ENCODE results near the gene ZNF285. TPM values are rescaled to one million over a fixed set of nuclear protein-coding genes. Genes with fewer than 3 reads are reported as not detected.
"Not testable (repeated sequence)": the region's sequence is repeated elsewhere in the genome, so short reads cannot be mapped to it uniquely, and the experiment has no call there.

The ZNF285 gene
- total RNA-seq, 2 donors from 2014 or later, result 0.20 to 1.5 TPM

GRCh38 chr19:44344255-44344654 is 57.2 kb downstream of the ZNF285 start:
- no peak overlapping the region for H3K4me3 Mint-ChIP-seq

GRCh38 chr19:44341794-44342193 is 59.6 kb downstream of the ZNF285 start:
- ATAC-seq, result no peak

More at GRCh38 chr19:44344255-44344654, 57.2 kb downstream of the ZNF285 start:
- ATAC-seq, result no peak
- Mint-ChIP-seq H3K4me1 (ENCODE audit: low read depth in 2 of 2) (no peaks in the 10 kb centered on the region), H3K27me3 (no peaks in the 10 kb centered on the region), H3K9me3 (peaks cover 10% of the 10 kb centered on the region), H3K27ac (no peak overlapping the region), H3K36me3 (peaks cover 5% of the 10 kb centered on the region)
- no peak for DNase-seq (ENCODE audit: low spot score)

GRCh38 chr19:44334639-44335038 is 66.8 kb downstream of the ZNF285 start:
- Mint-ChIP-seq H3K36me3 (peaks cover 42% of the 10 kb centered on the region), H3K9me3 (peaks cover 21% of the 10 kb centered on the region)
- not testable (repeated sequence) for H3K27ac Mint-ChIP-seq; ATAC-seq; DNase-seq (ENCODE audit: low spot score); H3K27me3 Mint-ChIP-seq; H3K4me3 Mint-ChIP-seq; H3K4me1 Mint-ChIP-seq (ENCODE audit: low read depth in 2 of 2)

More at GRCh38 chr19:44341794-44342193, 59.6 kb downstream of the ZNF285 start:
- H3K4me1 Mint-ChIP-seq (ENCODE audit: low read depth in 2 of 2), result no peaks in the 10 kb centered on the region
- H3K4me3 Mint-ChIP-seq, result no peak overlapping the region
- H3K27me3 Mint-ChIP-seq, result no peaks in the 10 kb centered on the region
- no peak overlapping the region for H3K27ac Mint-ChIP-seq
- no peak for DNase-seq (ENCODE audit: low spot score)
- peaks cover 5% of the 10 kb centered on the region for H3K36me3 Mint-ChIP-seq
- H3K9me3 Mint-ChIP-seq, result peaks cover 8% of the 10 kb centered on the region

Other genes with a start within 250 kb of the ZNF285 start
- gene ZNF226, start 236.5 kb downstream of the ZNF285 start, total RNA-seq, result 10 to 100 TPM; 10.6 to 11.8 TPM
- 10 to 100 TPM; 25.9 to 26.0 TPM for gene ZNF227, start 189.1 kb downstream of the ZNF285 start, total RNA-seq
- gene ZNF233, start 141.7 kb downstream of the ZNF285 start, total RNA-seq, result not detected
- 1 to 10 TPM; 8.3 to 9.0 TPM for gene ZNF235, start 96.6 kb downstream of the ZNF285 start, total RNA-seq
- not detected for gene ZNF112, start 44.9 kb downstream of the ZNF285 start, total RNA-seq
- under 1 TPM in 1 of 2 donors, not detected in 1; 0.24 TPM for gene ZNF229, start 46.9 kb upstream of the ZNF285 start, total RNA-seq
- gene ZNF180, start 98.9 kb upstream of the ZNF285 start, total RNA-seq, result 1 to 10 TPM; 9.2 to 9.3 TPM
- not detected for gene CEACAM20, start 128.1 kb upstream of the ZNF285 start, total RNA-seq
- gene IGSF23, start 212.0 kb upstream of the ZNF285 start, total RNA-seq, result not detected
- gene PVR, start 242.3 kb upstream of the ZNF285 start, total RNA-seq, result 10 to 100 TPM; 11.7 to 20.3 TPM

Data from natural killer cell treated with Interleukin-12 subunit alpha and Interleukin-12 subunit beta and Interleukin-15 and Interleukin-18, amount 100 ng/mL, for 72 hours (primary cell).